NCI-H82 treated with DMSO at 0.1 percent for 48 hours (cell line): ENCODE results near the gene MORN1.

Source experiments
- DNase-seq: peaks from one replicate; lab custom pipeline; 2025; ENCODE audit not compliant: unreplicated experiment; lab: John Stamatoyannopoulos, UW

Gene MORN1

GRCh38 chr1:2405588-2406295, 14.4 kb upstream of the MORN1 start:
- no peak for DNase-seq

DNA sequence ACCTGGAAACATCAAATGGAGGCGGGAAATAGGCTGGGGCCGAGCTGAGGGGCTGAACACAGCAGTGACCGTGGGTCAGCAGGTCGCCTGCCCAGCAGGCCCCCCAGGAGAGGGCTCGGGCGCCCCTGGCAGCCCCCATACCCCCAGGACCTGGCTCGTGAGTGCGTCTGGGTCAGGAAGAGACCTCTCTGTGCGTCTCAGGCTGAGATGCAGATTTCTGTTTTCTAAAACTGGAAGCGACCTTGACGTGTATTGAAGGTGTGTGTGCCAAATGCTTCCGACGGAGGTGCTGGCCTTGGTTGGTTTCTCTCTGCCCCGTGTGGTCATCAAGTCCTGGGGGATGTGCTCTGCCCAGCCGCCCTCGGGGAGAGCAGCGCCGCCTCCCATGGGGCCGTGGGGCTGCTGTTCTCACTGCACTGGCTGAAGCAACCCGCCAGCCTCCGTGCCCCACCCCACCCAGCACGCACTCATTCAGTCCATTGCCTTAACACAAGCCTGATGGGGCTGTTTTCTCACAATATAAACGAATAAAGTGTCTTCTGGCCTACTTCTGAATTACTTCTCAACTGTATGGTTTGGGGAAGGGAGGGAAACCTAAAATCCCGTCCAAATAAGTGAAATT, 13.6 kb upstream of the MORN1 start:
- DNase-seq: no peak

- DNase-seq: no peak
Observed at GRCh38 chr1:2404142-2404889, 13.0 kb upstream of the MORN1 start.

- DNase-seq: no peak
Observed at GRCh38 chr1:2403273-2403672, 11.9 kb upstream of the MORN1 start.

- no peak for DNase-seq
Observed at GRCh38 chr1:2402420-2402819, 11.1 kb upstream of the MORN1 start.

- no peak for DNase-seq
Observed at GRCh38 chr1:2400950-2401649, 9.7 kb upstream of the MORN1 start.

DNA sequence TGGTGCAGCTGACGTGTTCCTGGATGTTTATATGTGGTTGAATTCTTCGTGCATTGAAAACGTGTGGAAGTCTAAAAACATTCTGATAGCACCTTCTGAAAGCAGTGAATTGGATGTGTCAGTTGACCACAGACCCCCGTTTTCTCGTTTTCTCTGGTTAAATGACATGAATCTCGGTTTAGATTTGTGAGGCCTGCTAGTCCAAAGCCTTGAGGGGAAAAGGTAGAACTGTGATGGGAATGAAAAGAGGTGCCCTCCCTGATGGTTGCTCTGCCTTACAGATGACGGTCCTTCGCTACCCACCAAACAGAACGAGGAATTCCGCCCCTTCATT, 9.2 kb upstream of the MORN1 start:
- DNase-seq: no peak

DNA sequence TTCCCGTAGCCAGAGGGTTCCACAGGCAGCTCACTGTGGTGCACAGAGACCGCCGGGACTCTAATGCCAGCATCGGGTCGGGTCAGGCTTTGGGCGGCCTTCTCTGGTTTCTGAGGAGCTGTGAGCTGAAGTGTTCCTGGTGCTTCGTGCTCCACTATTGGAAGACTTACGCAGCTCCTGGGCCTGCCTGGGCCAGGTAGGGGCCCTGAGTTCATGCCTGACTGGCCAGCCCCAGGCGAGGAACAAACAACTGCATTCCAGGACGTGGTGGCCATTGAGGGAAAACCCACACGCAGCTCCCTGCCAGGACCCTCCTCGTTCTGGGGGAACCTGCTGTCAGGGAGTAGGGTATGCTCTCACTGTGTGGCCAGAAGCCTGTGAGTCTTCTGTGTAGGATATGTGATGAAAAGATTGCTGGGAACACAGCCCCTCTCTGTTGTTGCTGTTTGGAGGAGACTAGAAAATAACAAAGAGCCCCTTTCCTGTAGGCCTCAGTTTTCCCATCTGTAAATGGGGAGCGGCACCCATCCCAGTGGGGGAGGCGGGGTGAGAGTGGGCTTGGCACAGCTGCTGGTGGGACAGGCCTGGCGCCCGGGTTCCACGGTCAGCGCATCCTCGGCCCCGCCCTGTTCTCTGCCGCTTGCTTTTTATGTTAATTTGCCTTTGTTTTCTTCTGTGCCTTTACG, 8.7 kb upstream of the MORN1 start:
- DNase-seq: no peak

- DNase-seq: no peak
Observed at GRCh38 chr1:2398871-2399270, 7.5 kb upstream of the MORN1 start.

- DNase-seq: no peak
Observed at GRCh38 chr1:2397007-2397679, 5.8 kb upstream of the MORN1 start.

GRCh38 chr1:2396476-2396875, 5.1 kb upstream of the MORN1 start:
- no peak for DNase-seq

DNA sequence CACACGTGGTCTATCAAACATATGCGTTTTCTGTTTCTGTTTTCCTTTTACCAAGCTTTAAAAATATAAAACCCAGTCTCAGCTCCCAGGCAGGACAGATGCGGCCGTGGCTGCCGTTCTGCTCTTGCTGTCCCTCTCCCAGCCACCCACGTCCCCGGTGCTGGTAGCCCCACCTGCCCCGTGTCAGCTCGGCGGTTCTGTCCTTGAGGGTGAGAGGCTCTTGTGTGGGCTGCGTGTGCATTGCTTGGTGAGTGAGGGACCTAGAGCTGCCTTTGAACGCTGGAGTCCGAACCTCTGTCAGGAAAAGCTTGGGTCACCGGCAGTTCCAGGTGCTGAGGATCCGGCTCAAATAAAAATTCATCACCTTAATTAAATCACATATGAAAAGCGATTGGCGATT, 4.7 kb upstream of the MORN1 start:
- no peak for DNase-seq

DNA sequence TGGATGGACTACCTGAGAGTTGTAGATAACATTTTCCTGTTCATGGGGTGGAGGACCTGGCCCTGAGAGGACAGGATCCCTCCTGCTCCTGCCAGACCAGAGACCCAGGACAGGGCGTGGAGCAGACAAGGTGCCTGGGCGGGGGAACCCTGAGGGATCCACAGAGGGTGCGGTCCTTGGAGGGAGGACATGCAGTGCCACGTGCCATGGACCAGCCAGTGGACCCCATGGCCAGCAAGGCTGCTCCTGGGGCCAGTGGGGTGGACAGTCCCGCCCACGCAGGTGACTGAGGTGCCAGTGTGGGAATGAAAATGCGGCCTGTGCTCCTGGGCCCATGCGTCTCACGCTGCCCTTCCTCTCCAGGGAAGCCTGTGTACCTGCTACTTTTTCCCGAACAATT, 3.9 kb upstream of the MORN1 start:
- DNase-seq: no peak

DNA sequence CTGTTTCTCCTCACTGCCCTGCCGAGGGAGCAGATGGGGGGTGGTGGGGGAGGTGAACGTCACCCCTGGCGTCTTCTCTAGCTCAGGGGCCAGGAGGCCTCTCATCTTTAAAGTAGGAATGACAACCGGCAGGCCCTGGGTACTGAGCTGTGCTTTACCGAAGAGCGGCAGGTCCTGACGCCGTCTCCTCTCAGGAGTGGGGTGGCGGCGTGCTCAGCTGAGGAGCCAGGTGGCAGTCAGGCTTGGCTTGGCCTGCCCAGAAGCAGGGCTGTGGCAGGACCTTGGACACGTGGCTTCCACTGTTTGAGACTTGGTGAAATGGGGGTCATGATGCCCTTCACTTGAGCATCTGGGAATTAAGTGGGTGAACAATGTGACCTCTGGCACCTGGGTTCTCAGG, 3.4 kb upstream of the MORN1 start:
- no peak for DNase-seq

GRCh38 chr1:2394220-2394619, 2.9 kb upstream of the MORN1 start:
- DNase-seq: no peak

GRCh38 chr1:2393471-2393877, 2.1 kb upstream of the MORN1 start:
- DNase-seq: no peak

GRCh38 chr1:2392686-2393085, 1.3 kb upstream of the MORN1 start:
- DNase-seq: no peak

GRCh38 chr1:2391931-2392509, 666 bp upstream of the MORN1 start:
- no peak for DNase-seq

DNA sequence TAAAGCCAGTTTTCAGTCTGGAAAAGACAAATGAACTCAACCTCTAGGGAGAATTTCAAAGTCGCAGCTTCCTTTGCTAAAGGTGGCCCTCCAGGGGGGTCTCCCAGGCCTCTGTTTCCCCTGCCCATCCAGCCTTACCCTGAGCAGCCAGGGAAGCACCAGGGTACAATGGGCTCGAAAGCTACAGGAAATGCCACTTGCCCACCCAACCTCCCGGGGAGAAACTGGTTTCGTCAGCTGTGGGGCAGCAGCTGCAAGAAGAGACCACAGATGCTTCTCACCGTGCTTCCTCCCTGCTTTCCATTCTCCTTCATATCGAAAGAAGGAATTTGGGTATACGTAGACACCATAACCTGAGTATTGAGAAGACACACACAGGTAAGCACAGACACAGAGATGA, 1.7 kb downstream of the MORN1 start:
- no peak for DNase-seq
